Activated CD4-positive, alpha-beta memory T cell treated with anti-CD3 and anti-CD28 coated beads for 36 hours (primary cell): ENCODE data around the gene RRAS2. TPM values are rescaled to one million over a fixed set of nuclear protein-coding genes. Genes with fewer than 3 reads are reported as not detected.
"Not testable (repeated sequence)": the region's sequence is repeated elsewhere in the genome, so short reads cannot be mapped to it uniquely, and the experiment has no call there.

ENCODE experiments used
- CTCF ChIA-PET: fragments of 350-600 bp; sonication (Branson Sonifier 250); formaldehyde crosslinking; loops from one replicate; lab custom pipeline; 2021; ENCODE audit warnings: antibody characterized with exemption, inconsistent platforms; lab: Charles Lee
- POLR2A ChIA-PET: fragments of 350-600 bp; sonication (Branson Sonifier 250); formaldehyde crosslinking; loops from one replicate; lab custom pipeline; 2021; ENCODE audit warnings: antibody characterized with exemption; lab: Charles Lee
- DNase-seq: peaks from one replicate; pipeline ENCODE4 v3.0.0-alpha.2; 2020
- H3K27ac Mint-ChIP-seq: one replicate; pipeline ENCODE4 v1.8.0; 2021; ENCODE audit warnings: mixed read lengths
- H3K27me3 Mint-ChIP-seq: one replicate; pipeline ENCODE4 v1.8.0; 2021; ENCODE audit warnings: mixed read lengths
- H3K36me3 Mint-ChIP-seq: one replicate; pipeline ENCODE4 v1.8.0; 2021; ENCODE audit warnings: mixed read lengths
- H3K4me1 Mint-ChIP-seq: one replicate; pipeline ENCODE4 v1.8.0; 2021; ENCODE audit warnings: low read depth, mixed read lengths
- H3K4me3 Mint-ChIP-seq: one replicate; pipeline ENCODE4 v1.8.0; 2021; ENCODE audit warnings: mild to moderate bottlenecking, mixed read lengths
- H3K9me3 Mint-ChIP-seq: one replicate; pipeline ENCODE4 v1.8.0; 2021; ENCODE audit warnings: mixed read lengths
- intact Hi-C: fragments of 100-400 bp; cut with micrococcal nuclease; formaldehyde crosslinking; loops from one replicate; pipeline ENCODE4 v1.15.1; 2023
- total RNA-seq, 2 experiments: library from RNA; stranded (reverse); gene quantifications; one replicate each; pipeline ENCODE4 v1.2.3, GENCODE V29; 2021

The RRAS2 gene
- total RNA-seq, 2 experiments from 2014 or later: 37.7 to 39.5 TPM

GRCh38 chr11:14350215-14350614 is 8.8 kb downstream of the RRAS2 start:
- H3K27ac Mint-ChIP-seq: no peak overlapping the region
- CTCF ChIA-PET: interaction anchor here (1.1 kb wide), 1 partner anchor 36 kb away, joined by 3 read pairs; no protein-coding TSS in a partner anchor
- intact Hi-C loops: loop anchor here (10.0 kb wide), 2 partner anchors 415 to 545 kb away; partner anchors contain the start of gene CYP2R1
- POLR2A ChIA-PET: no interaction called here
- H3K27me3 Mint-ChIP-seq: no peaks in the 10 kb centered on the region
- H3K4me3 Mint-ChIP-seq: no peak overlapping the region
- no peak for DNase-seq
- peaks cover 21% of the 10 kb centered on the region for H3K36me3 Mint-ChIP-seq
- peaks cover 26% of the 10 kb centered on the region for H3K4me1 Mint-ChIP-seq
- H3K9me3 Mint-ChIP-seq: peaks cover 10% of the 10 kb centered on the region

GRCh38 chr11:14347991-14348390 is 11.0 kb downstream of the RRAS2 start:
- Mint-ChIP-seq H3K27me3 (no peaks in the 10 kb centered on the region), H3K36me3 (peaks cover 22% of the 10 kb centered on the region), H3K4me3 (no peak overlapping the region), H3K9me3 (peaks cover 10% of the 10 kb centered on the region), H3K4me1 (peaks cover 31% of the 10 kb centered on the region), H3K27ac (no peak overlapping the region)
- POLR2A ChIA-PET: no interaction called here
- CTCF ChIA-PET: no interaction called here
- intact Hi-C loops: no loop called here
- no peak for DNase-seq

- Mint-ChIP-seq H3K4me3 (no peak overlapping the region), H3K27ac (no peak overlapping the region), H3K27me3 (no peaks in the 10 kb centered on the region), H3K9me3 (peaks cover 10% of the 10 kb centered on the region), H3K36me3 (peaks cover 22% of the 10 kb centered on the region), H3K4me1 (peaks cover 34% of the 10 kb centered on the region)
- ChIA-PET POLR2A (no interaction called here), CTCF (no interaction called here)
- intact Hi-C loops: no loop called here
- DNase-seq: no peak
Observed at GRCh38 chr11:14347494-14347893, 11.5 kb downstream of the RRAS2 start.

DNA sequence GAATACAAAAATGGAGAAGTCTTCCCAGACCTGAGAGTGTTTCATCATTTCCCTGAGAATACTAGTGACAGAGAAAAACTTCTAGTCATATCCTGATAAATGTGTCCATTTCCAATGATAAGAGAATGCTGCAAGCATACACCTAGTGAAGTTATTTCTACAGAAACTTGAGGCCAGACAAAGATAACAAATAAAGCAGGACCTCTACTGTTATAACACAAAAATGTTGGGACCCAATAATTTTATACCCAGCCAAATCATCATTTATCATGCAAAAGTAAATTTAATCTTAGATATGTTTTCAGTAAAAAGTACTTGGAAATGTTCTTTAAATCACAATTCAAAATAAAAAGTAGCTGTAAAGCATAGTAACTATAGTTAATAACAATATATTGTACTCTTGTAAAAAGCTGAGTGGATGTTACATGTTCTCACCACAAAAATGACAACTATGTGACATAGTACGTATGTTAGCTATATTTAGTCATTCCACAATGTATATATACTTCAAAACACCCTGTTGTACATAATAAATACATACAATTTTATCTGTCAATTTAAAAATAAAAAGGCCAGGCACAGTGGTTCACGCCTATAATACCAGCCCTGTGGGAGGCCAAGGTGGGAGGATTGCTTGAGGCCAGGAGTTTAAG is 12.6 kb downstream of the RRAS2 start:
- ChIA-PET POLR2A (no interaction called here), CTCF (interaction anchor here (1.0 kb wide), 1 partner anchor 38 kb away, joined by 3 read pairs; no protein-coding TSS in a partner anchor)
- intact Hi-C loops: no loop called here
- Mint-ChIP-seq H3K4me3 (no peak overlapping the region), H3K36me3 (peaks cover 22% of the 10 kb centered on the region), H3K27ac (no peak overlapping the region), H3K27me3 (no peaks in the 10 kb centered on the region), H3K4me1 (peaks cover 43% of the 10 kb centered on the region), H3K9me3 (peaks cover 10% of the 10 kb centered on the region)
- DNase-seq: no peak

DNA sequence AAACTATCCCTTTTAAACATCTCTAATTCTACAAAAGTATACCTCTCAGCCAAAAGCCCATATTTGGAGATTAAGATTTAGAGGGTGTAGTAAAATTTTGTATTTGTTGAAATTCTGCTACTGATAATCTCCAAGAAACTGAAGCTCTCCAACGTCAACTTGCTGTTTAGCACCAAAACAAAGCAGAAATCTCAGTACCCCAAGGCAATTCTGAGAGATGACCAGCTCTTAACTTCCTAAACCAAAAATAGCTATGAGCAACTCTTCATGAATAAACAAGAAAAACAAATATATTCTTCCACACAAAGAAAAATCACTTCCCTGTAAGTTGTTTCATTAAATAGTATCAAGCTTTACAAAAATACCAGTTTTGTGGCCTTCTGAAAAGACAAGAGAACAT is 13.3 kb downstream of the RRAS2 start:
- Mint-ChIP-seq H3K4me3 (no peak overlapping the region), H3K9me3 (peaks cover 10% of the 10 kb centered on the region), H3K4me1 (peaks cover 46% of the 10 kb centered on the region), H3K27me3 (no peaks in the 10 kb centered on the region), H3K36me3 (peaks cover 22% of the 10 kb centered on the region), H3K27ac (no peak overlapping the region)
- intact Hi-C loops: no loop called here
- ChIA-PET CTCF (interaction anchor here (1.0 to 2.4 kb wide), 2 partner anchors 38 to 45 kb away, joined by 3 to 5 read pairs; no protein-coding TSS in a partner anchor), POLR2A (no interaction called here)
- DNase-seq: no peak

DNA sequence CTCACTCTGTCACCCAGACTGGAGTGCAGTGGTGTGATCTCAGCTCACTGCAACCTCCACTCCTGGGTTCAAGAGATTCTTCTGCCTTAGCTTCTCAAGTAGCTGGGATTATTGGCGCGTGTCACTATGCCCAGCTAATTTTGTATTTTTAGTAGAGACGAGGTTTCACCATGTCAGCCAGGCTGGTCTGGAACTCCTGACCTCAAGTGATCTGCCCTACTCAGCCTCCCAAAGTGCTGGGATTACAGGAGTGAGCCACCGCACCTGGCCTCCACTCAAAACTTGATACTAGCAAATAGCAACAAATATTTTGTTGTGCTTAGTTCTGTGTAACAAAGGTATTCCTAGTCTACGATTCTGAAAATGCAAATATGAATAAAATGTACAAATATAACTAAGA is 14.0 kb downstream of the RRAS2 start:
- H3K4me3 Mint-ChIP-seq, intact Hi-C loops, POLR2A ChIA-PET, H3K27me3 Mint-ChIP-seq, DNase-seq, H3K27ac Mint-ChIP-seq: not testable (repeated sequence)
- CTCF ChIA-PET: interaction anchor here (2.4 to 2.8 kb wide), 2 partner anchors 37 to 44 kb away, joined by 5 to 9 read pairs; no protein-coding TSS in a partner anchor
- Mint-ChIP-seq H3K4me1 (peaks cover 43% of the 10 kb centered on the region), H3K36me3 (peaks cover 22% of the 10 kb centered on the region), H3K9me3 (peaks cover 10% of the 10 kb centered on the region)

- DNase-seq: no peak
- no peaks in the 10 kb centered on the region for H3K27me3 Mint-ChIP-seq
- H3K9me3 Mint-ChIP-seq: peaks cover 10% of the 10 kb centered on the region
- CTCF ChIA-PET: interaction anchor here (2.8 kb wide), 1 partner anchor 35 kb away, joined by 9 read pairs; no protein-coding TSS in a partner anchor
- POLR2A ChIA-PET: no interaction called here
- intact Hi-C loops: loop anchor here (2.0 kb wide), 1 partner anchor 16 kb away; the partner anchor contains the start of gene RRAS2
- no peak overlapping the region for H3K4me3 Mint-ChIP-seq
- peaks cover 48% of the 10 kb centered on the region for H3K4me1 Mint-ChIP-seq
- H3K27ac Mint-ChIP-seq: no peak overlapping the region
- H3K36me3 Mint-ChIP-seq: peaks cover 15% of the 10 kb centered on the region
Observed at GRCh38 chr11:14342906-14343305, 16.1 kb downstream of the RRAS2 start.

DNA sequence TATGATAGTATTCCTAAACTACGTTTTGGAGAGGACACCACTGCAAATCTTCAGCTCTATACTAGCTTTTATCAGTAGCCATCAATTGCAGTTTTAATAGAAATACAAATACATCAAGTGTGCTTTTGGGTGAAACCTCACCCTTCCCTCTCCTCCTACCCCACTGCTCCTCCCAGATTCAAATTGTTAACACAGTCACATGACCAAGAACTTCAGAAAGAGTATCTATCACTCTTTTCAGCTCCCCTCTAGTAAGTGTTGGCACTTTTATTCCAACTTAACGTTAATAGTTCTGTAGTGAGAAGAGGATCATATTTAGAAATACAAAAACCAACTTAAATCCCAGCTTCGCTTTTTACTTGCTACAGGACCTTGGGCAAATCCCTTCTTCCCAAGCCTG is 17.0 kb downstream of the RRAS2 start:
- DNase-seq: no peak
- Mint-ChIP-seq H3K4me3 (no peak overlapping the region), H3K27ac (peak overlapping the region; percentile 50), H3K36me3 (peaks cover 18% of the 10 kb centered on the region), H3K4me1 (peaks cover 52% of the 10 kb centered on the region), H3K27me3 (no peaks in the 10 kb centered on the region), H3K9me3 (peaks cover 14% of the 10 kb centered on the region)
- ChIA-PET CTCF (interaction anchor here (0.5 to 0.9 kb wide), 2 partner anchors 14 to 15 kb away, joined by 3 read pairs; no protein-coding TSS in a partner anchor), POLR2A (interaction anchor here (0.6 kb wide), 1 partner anchor 331 kb away, joined by 4 read pairs; no protein-coding TSS in a partner anchor)
- intact Hi-C loops: loop anchor here (2.0 kb wide), 1 partner anchor 17 kb away; the partner anchor contains the start of gene RRAS2

DNA sequence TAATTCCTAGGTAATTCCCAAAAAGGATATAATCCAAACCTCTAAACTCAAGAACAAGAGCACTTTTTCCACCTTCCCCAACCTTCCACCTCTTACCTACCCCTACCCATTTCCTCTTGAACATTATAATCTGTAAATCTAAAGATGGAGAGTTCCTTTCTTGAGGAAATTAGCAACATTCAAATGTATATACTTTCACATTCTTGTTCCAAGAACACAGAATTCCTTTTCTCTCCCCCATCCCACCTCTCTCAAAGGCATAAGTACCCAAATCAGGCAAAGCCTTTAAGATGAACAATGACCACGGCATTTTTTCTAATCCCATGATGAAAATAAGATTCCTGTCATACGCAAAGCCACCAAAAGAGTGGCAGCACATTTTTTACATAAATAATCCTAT is 18.3 kb downstream of the RRAS2 start:
- CTCF ChIA-PET: no interaction called here
- POLR2A ChIA-PET: no interaction called here
- H3K36me3 Mint-ChIP-seq: peaks cover 19% of the 10 kb centered on the region
- H3K4me3 Mint-ChIP-seq: no peak overlapping the region
- peak overlapping the region; percentile 42 for H3K27ac Mint-ChIP-seq
- intact Hi-C loops: no loop called here
- peaks cover 19% of the 10 kb centered on the region for H3K9me3 Mint-ChIP-seq
- no peaks in the 10 kb centered on the region for H3K27me3 Mint-ChIP-seq
- H3K4me1 Mint-ChIP-seq: peaks cover 65% of the 10 kb centered on the region
- no peak for DNase-seq

DNA sequence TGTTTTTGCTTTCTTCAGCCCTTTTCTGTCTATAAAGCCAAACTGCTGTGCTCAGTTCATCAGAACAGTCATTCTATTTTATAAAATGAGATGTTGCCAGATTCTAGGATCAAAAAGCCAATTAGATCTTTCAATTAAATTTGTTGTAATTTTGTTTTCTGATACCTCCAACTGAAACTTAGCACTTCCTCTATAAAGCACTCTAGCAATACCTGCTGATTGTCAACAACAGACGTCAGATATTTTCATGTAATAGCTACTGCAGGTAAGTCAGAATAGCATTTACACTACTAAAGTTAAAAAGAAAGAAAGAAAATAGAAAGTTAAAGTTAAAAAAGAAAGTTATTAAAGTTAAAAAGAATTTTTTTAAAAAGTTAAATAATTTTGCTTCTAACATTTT is 19.6 kb downstream of the RRAS2 start:
- H3K9me3 Mint-ChIP-seq: peaks cover 18% of the 10 kb centered on the region
- ChIA-PET CTCF (no interaction called here), POLR2A (no interaction called here)
- no peaks in the 10 kb centered on the region for H3K27me3 Mint-ChIP-seq
- peaks cover 67% of the 10 kb centered on the region for H3K4me1 Mint-ChIP-seq
- peaks cover 18% of the 10 kb centered on the region for H3K36me3 Mint-ChIP-seq
- intact Hi-C loops: no loop called here
- DNase-seq: no peak
- no peak overlapping the region for H3K4me3 Mint-ChIP-seq
- no peak overlapping the region for H3K27ac Mint-ChIP-seq

GRCh38 chr11:14336507-14337503 is 22.2 kb downstream of the RRAS2 start:
- Mint-ChIP-seq H3K9me3 (peaks cover 18% of the 10 kb centered on the region), H3K4me3 (no peak overlapping the region), H3K36me3 (peaks cover 16% of the 10 kb centered on the region), H3K27me3 (no peaks in the 10 kb centered on the region), H3K4me1 (peaks cover 51% of the 10 kb centered on the region), H3K27ac (peak overlapping the region; percentile 67)
- intact Hi-C loops: loop anchor here (1.0 to 2.0 kb wide), 4 partner anchors 16 to 78 kb away; no protein-coding TSS in a partner anchor
- POLR2A ChIA-PET: no interaction called here
- CTCF ChIA-PET: interaction anchor here (0.6 to 1.8 kb wide), 5 partner anchors 12 to 77 kb away, joined by 3 to 6 read pairs (median 3); no protein-coding TSS in a partner anchor
- no peak for DNase-seq
